Liver (tissue), 3 donors: Measurements from ENCODE around the gene ANK3.

ENCODE experiments used
- CTCF ChIP-seq: fragments of 150-350 bp; IDR thresholded peaks from 2 replicates; pipeline ENCODE4 v1.5.1; 2017; ENCODE audit warnings: improper control_type of control experiment, low read depth, low read length; ENCODE audit not compliant: missing input control
- GABPA ChIP-seq, 2 donors: IDR thresholded peaks in 1 of 2; conservative IDR thresholded peaks in 1 of 2; 2 replicates each; pipeline ENCODE4 v1.6.1; 2016; ENCODE audit warnings: antibody characterized with exemption in 2 of 2, mild to moderate bottlenecking in 1 of 2, moderate library complexity in 1 of 2
- JUND ChIP-seq, 2 donors: IDR thresholded peaks; 2 replicates each; pipeline ENCODE4 v1.6.1; 2016; ENCODE audit warnings: antibody characterized with exemption in 2 of 2
- RAD21 ChIP-seq, 2 donors: IDR thresholded peaks; 2 replicates each; pipeline ENCODE4 v1.6.1; 2016; ENCODE audit warnings: antibody characterized with exemption in 2 of 2, mild to moderate bottlenecking in 2 of 2
- REST ChIP-seq: IDR thresholded peaks from 2 replicates; pipeline ENCODE4 v1.6.1; 2016; ENCODE audit warnings: antibody characterized with exemption, mild to moderate bottlenecking
- TAF1 ChIP-seq: conservative IDR thresholded peaks from 2 replicates; pipeline ENCODE4 v1.6.1; 2016; ENCODE audit warnings: antibody characterized with exemption, mild to moderate bottlenecking
- YY1 ChIP-seq: IDR thresholded peaks from 2 replicates; pipeline ENCODE4 v1.6.1; 2016; ENCODE audit warnings: antibody characterized with exemption, mild to moderate bottlenecking
- donor health status: healthy.
- donor health status: healthy.

- TF ChIP-seq TAF1 (no peak), REST (no peak), CTCF (no peak), GABPA (IDR thresholded peaks at IDR 0.05 in 1 of 2, conservative IDR thresholded peaks at IDR 0.05 in 1 of 2) (no peak), JUND (IDR thresholded peaks at IDR 0.05) (no peak), RAD21 (IDR thresholded peaks at IDR 0.05) (no peak), YY1 (no peak)
These were observed 54.7 kb downstream of the ANK3 start for GRCh38 chr10:60334991-60335390.
